ENCODE measurements around the gene TEAD4.

The TEAD4 gene

DNA sequence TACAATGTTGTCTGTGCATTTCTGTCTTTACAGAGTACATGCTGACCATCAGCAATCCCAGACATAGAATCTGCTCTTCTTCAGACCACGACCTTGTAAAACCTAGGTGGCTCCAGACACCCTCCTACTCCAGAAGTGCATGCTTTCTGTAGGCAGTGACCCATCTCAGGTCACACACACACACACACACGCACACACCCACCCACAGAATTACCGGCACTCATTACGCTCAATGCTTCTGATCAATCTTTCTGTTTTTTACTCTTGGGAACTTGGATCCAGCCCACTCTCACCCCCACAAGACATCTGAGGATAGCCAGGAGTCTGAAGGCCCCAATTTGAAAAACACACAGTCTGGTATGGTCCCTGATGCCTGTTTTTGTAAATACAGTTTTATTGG, 110.5 kb downstream of the TEAD4 start:
- peaks cover 4% of the 10 kb centered on the region for H3K4me1 ChIP-seq (ENCODE audit: control insufficient read depth, insufficient read depth, low read length)
- no peaks in the 10 kb centered on the region for H3K9me3 ChIP-seq (ENCODE audit: control insufficient read depth, insufficient read depth, low read depth, low read length)
- no peak overlapping the region for H3K27ac ChIP-seq (ENCODE audit: low read depth, low read length)
- no peaks in the 10 kb centered on the region for H3K36me3 ChIP-seq (ENCODE audit: control insufficient read depth, insufficient read depth, low read length)
- H3K27me3 ChIP-seq (ENCODE audit: control insufficient read depth, insufficient read depth, low read length), result peaks cover 6% of the 10 kb centered on the region
- H3K9ac ChIP-seq (ENCODE audit: low read length), result no peak overlapping the region
- no peak overlapping the region for H3K4me3 ChIP-seq (ENCODE audit: low read depth, low read length)

DNA sequence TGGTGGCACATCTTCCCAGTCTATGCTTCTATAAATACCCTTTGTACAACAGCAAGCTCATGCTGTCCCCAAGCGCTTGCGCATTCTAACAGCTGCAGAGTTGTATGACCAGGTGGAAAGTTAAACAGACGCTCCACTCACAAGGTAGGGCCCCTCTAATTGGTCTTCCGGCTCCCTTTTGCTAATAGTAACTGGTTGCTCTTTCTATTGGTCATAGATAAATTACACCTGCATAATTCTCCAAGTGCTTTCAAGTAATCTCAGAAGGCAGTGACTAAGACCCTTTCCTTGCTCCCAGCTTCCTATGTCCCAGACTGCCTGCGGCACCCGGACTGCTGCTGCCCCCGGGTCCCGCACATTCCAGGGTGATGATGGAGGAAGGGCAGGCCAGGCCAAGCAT, 111.9 kb downstream of the TEAD4 start:
- Histone ChIP-seq H3K27ac (ENCODE audit: low read depth, low read length) (no peak overlapping the region), H3K27me3 (ENCODE audit: control insufficient read depth, insufficient read depth, low read length) (peaks cover 14% of the 10 kb centered on the region), H3K4me3 (ENCODE audit: low read depth, low read length) (no peak overlapping the region), H3K9me3 (ENCODE audit: control insufficient read depth, insufficient read depth, low read depth, low read length) (no peaks in the 10 kb centered on the region), H3K4me1 (ENCODE audit: control insufficient read depth, insufficient read depth, low read length) (peaks cover 4% of the 10 kb centered on the region; the same call in 1 of the 2 replicates), H3K9ac (ENCODE audit: low read length) (no peak overlapping the region), H3K36me3 (ENCODE audit: control insufficient read depth, insufficient read depth, low read length) (no peaks in the 10 kb centered on the region)

DNA sequence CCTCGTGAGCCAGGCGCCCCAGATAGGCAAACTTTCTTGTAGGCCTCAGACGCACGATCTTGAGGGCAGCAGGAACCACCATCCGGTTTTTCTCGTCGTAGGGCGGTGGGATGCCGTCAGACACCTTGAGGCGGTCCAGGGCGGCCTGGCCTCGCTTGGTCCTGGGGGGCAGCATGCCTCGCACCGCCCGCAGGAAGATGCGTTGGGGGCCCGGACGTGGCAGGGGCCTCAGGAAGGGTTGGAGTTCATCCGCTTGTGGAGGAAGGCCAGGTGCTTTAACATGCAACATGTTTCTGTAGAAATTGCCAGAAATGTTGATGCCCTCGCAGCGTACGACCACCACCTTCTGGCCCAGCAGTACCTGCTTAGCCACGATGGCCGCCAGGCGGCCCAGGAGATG, 112.5 kb downstream of the TEAD4 start:
- Histone ChIP-seq H3K9ac (ENCODE audit: low read length) (no peak overlapping the region), H3K27ac (ENCODE audit: low read depth, low read length) (no peak overlapping the region), H3K4me3 (ENCODE audit: low read depth, low read length) (no peak overlapping the region), H3K9me3 (ENCODE audit: control insufficient read depth, insufficient read depth, low read depth, low read length) (no peaks in the 10 kb centered on the region), H3K36me3 (ENCODE audit: control insufficient read depth, insufficient read depth, low read length) (no peaks in the 10 kb centered on the region), H3K4me1 (ENCODE audit: control insufficient read depth, insufficient read depth, low read length) (peaks cover 8% of the 10 kb centered on the region; the same call in 1 of the 2 replicates), H3K27me3 (ENCODE audit: control insufficient read depth, insufficient read depth, low read length) (peaks cover 17% of the 10 kb centered on the region)

DNA sequence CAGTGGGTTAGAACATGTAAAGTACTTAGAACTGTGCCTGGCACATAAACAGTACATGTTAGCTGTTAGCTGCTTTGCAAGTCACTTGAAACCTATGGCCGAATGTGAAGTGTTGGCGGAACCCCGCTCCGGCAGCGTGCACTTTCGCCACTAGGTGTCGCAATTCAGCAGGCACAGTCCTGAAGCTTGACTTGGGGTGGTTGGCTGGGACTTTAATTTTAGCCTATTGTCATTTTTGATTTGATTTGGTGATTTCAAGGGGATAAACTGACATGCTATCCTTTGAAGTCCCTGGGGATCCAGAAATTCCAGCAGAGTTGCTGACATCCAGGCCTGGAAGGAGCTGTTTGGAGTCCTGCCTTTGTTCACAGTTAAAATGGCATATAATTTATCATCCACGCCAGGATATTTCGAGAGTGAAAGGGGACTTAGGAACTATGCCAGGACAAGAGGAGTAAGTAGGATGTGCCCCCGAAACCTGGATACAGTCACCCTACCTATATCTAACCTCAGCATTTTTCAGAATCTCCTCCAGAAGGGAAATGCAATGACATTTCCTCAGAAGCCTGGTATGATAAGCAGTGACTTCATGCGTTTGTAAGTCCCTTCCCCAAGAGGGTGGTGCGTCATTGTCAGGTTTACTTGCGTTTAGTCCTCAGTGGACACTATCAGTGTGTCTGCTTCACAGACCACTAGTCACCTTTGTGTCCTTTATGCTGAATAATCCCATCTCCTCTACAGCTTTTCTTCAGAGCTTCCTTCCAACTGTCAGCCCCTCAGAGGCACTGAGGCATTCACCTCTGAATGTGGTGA, 114.4 kb downstream of the TEAD4 start:
- Histone ChIP-seq H3K27ac (ENCODE audit: low read depth, low read length) (no peak overlapping the region), H3K4me3 (ENCODE audit: low read depth, low read length) (no peak overlapping the region)

DNA sequence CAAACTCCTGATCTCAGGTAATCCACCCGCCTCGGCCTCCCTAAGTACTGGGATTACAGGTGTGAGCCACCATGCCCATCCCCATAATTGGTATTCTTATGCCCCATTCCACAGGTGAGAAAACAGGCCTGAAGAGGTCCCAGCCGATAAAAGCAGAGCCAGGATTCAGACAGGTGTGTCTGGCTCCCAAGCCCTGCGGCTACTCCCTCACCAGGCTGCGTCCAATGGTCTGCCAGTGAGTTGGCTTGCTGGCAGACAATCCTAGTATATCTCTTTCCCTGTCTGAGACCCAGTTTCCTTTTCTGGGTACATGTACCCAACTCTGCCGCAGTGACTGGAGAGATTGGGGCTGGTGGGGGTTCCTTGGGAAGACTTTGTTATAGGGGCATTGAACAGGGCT, 116.1 kb downstream of the TEAD4 start:
- Histone ChIP-seq H3K27me3 (ENCODE audit: control insufficient read depth, insufficient read depth, low read length) (peaks cover 16% of the 10 kb centered on the region), H3K27ac (ENCODE audit: low read depth, low read length) (no peak overlapping the region), H3K9me3 (ENCODE audit: control insufficient read depth, insufficient read depth, low read depth, low read length) (no peaks in the 10 kb centered on the region), H3K4me3 (ENCODE audit: low read depth, low read length) (no peak overlapping the region), H3K36me3 (ENCODE audit: control insufficient read depth, insufficient read depth, low read length) (no peaks in the 10 kb centered on the region), H3K9ac (ENCODE audit: low read length) (no peak overlapping the region), H3K4me1 (ENCODE audit: control insufficient read depth, insufficient read depth, low read length) (peaks cover 18% of the 10 kb centered on the region)

More for the DNA sequence above, 114.4 kb downstream of the TEAD4 start:
- H3K4me1 ChIP-seq (ENCODE audit: control insufficient read depth, insufficient read depth, low read length), result peaks cover 18% of the 10 kb centered on the region
- H3K9ac ChIP-seq (ENCODE audit: low read length), result no peak overlapping the region
- H3K36me3 ChIP-seq (ENCODE audit: control insufficient read depth, insufficient read depth, low read length), result no peaks in the 10 kb centered on the region
- H3K9me3 ChIP-seq (ENCODE audit: control insufficient read depth, insufficient read depth, low read depth, low read length), result no peaks in the 10 kb centered on the region
- peaks cover 16% of the 10 kb centered on the region for H3K27me3 ChIP-seq (ENCODE audit: control insufficient read depth, insufficient read depth, low read length)

DNA sequence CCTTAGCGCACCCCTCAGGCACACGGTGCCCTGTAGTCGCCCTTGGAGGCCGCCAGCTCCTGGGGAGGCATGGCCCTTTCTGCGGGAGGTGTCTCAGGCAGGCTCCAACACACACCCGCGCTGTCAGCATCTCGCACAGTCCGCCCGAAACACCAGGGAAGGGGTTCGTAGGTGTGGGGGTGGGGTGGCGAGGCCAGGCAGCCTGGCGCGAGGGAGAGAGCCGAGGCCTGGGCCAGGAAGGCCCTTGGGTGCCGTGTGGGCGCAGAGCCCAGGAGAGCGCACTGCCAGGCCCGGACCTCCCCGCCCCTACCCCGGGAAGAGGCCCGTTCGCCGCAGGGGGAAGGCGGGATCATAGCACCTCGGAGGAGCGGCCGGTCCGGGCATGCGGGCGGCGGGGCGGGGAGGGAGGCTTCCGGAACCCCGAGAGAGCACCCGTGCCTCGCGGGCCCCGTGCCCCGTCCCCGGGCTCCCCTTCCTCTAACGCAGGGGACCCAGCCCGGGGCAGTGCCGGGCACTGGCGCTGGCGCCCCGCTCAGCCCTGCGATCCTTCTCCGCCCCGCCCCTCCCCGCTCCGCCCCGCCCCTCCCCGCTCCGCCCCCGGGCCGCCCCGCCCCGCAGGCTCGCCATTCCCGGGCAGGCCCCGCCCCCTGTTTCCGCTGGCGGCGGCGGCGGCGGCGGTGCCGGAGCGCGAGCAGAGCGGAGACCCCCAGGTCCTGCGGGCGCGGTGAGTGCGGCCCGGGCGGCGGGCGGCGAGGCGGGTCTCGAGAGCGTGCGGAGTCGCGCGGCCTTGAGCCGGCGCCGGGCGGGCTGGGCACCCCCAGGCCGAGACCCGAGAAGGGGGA, 117.8 kb downstream of the TEAD4 start, which contains the start of gene TSPAN9:
Gene TSPAN9, plus strand, starts transcription at position 650 of the 842 bp plus-strand sequence. CDS start 123,815 bp downstream, outside the sequence.
- peaks cover 16% of the 10 kb centered on the region for H3K27me3 ChIP-seq (ENCODE audit: control insufficient read depth, insufficient read depth, low read length)
- peak within 1 kb of the TSS; percentile 46 for H3K9ac ChIP-seq (ENCODE audit: low read length)
- peak within 1 kb of the TSS; percentile 71 for H3K4me3 ChIP-seq (ENCODE audit: low read depth, low read length)
- no peak within 1 kb of the TSS for H3K27ac ChIP-seq (ENCODE audit: low read depth, low read length)
- H3K36me3 ChIP-seq (ENCODE audit: control insufficient read depth, insufficient read depth, low read length), result no peaks in the 10 kb centered on the region
- peaks cover 18% of the 10 kb centered on the region for H3K4me1 ChIP-seq (ENCODE audit: control insufficient read depth, insufficient read depth, low read length)
- H3K9me3 ChIP-seq (ENCODE audit: control insufficient read depth, insufficient read depth, low read depth, low read length), result no peaks in the 10 kb centered on the region

DNA sequence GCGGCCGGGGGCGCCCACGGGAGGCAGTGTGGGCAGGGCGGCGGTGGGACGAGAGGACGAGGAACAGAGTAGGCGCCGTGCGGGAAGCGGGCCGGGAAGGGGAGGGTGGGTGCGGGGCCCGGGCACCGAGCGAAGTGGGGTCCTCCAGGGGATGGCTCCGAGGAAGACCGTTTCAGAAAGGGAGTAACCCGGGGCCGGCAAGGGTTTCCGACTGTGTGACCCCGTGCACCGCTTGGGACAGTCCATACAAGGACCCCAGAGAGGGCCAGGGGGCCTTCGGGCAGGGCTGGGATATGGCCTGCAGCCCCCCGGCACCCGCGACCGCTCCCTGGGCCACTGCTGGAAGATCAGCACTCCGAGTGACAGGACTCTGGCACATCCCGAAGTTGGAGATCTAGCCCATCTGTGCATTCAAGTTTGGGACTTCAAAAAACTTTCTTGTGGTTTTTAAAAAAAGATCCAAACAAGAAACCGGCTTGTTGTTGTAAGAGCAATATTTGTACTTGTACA, 118.4 kb downstream of the TEAD4 start:
- Histone ChIP-seq H3K4me1 (ENCODE audit: control insufficient read depth, insufficient read depth, low read length) (peaks cover 18% of the 10 kb centered on the region), H3K9ac (ENCODE audit: low read length) (peak overlapping the region; percentile 46), H3K27me3 (ENCODE audit: control insufficient read depth, insufficient read depth, low read length) (peaks cover 16% of the 10 kb centered on the region), H3K9me3 (ENCODE audit: control insufficient read depth, insufficient read depth, low read depth, low read length) (0 out of 2 replicates have a peak, but pooled peaks cover 3% of the 10 kb centered on the region), H3K4me3 (ENCODE audit: low read depth, low read length) (peak overlapping the region; percentile 67), H3K36me3 (ENCODE audit: control insufficient read depth, insufficient read depth, low read length) (no peaks in the 10 kb centered on the region), H3K27ac (ENCODE audit: low read depth, low read length) (no peak overlapping the region)

DNA sequence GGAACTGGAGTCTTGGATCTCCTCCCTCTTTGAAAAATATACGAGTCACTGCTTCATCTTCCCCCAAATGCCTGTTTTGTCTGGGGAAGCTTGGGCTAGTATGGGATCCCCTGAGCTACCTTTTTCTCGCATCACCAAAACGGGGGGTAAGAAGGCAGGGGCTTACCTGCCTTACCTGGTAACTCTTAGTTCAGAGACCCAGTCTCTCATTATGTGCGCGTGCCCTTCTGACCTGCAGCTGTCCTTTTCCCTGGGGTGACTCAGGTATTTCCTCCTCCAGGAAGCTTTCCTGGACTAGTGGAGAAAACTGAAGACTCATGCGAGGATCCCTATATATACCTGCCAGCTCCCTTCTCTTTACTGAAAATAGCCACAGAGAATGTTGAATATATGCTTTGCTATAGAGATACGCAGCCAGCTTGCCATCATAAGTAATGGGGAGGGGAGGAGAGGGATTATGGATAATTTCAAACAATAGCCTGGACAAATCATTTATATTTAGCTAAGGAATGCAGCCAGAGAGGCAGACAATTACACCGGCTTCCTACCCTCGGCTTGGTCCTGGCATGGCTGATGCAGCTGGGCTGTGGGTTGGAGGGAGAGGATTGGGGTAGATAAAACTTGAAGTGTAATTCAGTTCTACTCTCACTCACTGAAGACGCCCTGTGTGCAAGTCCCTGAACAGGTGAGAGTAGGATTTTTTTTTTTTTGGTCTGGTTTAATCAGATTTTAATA, 119.1 kb downstream of the TEAD4 start:
- Histone ChIP-seq H3K4me3 (ENCODE audit: low read depth, low read length) (peak overlapping the region; percentile 67), H3K27ac (ENCODE audit: low read depth, low read length) (no peak overlapping the region), H3K9ac (ENCODE audit: low read length) (peak overlapping the region; percentile 46), H3K27me3 (ENCODE audit: control insufficient read depth, insufficient read depth, low read length) (peaks cover 16% of the 10 kb centered on the region), H3K36me3 (ENCODE audit: control insufficient read depth, insufficient read depth, low read length) (no peaks in the 10 kb centered on the region), H3K9me3 (ENCODE audit: control insufficient read depth, insufficient read depth, low read depth, low read length) (0 out of 2 replicates have a peak, but pooled peaks cover 5% of the 10 kb centered on the region), H3K4me1 (ENCODE audit: control insufficient read depth, insufficient read depth, low read length) (peaks cover 18% of the 10 kb centered on the region)

DNA sequence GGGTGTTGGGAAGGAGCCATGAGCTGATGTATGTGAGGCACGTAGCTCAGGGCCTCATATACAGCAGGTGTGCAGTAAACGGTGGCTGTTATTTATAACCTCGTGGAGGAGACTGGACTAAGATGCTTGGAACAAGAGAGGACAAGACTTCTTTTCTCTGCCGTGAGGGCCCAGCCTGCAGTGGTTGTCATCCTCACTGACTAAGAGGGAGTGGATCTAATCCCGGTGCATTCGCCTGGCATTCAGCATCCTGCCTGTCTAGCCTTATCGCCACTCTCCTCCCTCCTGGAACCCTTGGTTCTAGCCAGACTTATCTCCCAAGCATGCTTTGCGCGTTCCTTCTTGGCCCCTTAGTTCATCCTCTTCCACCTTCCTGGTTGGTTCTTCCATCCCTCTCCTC, 121.9 kb downstream of the TEAD4 start:
- Histone ChIP-seq H3K4me3 (ENCODE audit: low read depth, low read length) (no peak overlapping the region), H3K27me3 (ENCODE audit: control insufficient read depth, insufficient read depth, low read length) (peaks cover 9% of the 10 kb centered on the region; the same call in 1 of the 2 replicates), H3K9me3 (ENCODE audit: control insufficient read depth, insufficient read depth, low read depth, low read length) (0 out of 2 replicates have a peak, but pooled peaks cover 5% of the 10 kb centered on the region), H3K27ac (ENCODE audit: low read depth, low read length) (no peak overlapping the region), H3K9ac (ENCODE audit: low read length) (no peak overlapping the region), H3K36me3 (ENCODE audit: control insufficient read depth, insufficient read depth, low read length) (no peaks in the 10 kb centered on the region), H3K4me1 (ENCODE audit: control insufficient read depth, insufficient read depth, low read length) (peaks cover 41% of the 10 kb centered on the region)

DNA sequence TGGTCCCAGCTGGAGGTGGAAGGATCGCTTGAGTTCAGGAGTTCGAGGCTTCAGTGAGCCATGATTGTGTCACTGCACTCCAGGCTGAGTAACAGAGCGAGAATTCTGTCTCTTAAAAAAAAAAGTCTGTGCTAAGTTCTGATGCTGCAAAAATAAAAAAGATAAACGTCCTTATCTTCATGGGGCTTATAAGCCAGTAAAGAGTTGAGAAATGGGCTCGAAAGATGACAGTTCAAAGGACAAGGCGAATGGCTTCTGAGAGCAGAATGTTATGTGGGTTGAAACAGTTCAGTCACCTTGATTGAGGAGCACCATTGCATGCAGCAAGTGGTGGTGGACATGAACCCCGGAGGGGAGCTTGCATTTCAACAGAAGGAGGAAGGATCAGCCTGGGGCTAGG, 122.7 kb downstream of the TEAD4 start:
- H3K27me3 ChIP-seq (ENCODE audit: control insufficient read depth, insufficient read depth, low read length), result peaks cover 6% of the 10 kb centered on the region; the same call in 1 of the 2 replicates
- no peak overlapping the region for H3K4me3 ChIP-seq (ENCODE audit: low read depth, low read length)
- no peak overlapping the region for H3K27ac ChIP-seq (ENCODE audit: low read depth, low read length)
- peaks cover 38% of the 10 kb centered on the region for H3K4me1 ChIP-seq (ENCODE audit: control insufficient read depth, insufficient read depth, low read length)
- H3K9ac ChIP-seq (ENCODE audit: low read length), result no peak overlapping the region
- no peaks in the 10 kb centered on the region for H3K36me3 ChIP-seq (ENCODE audit: control insufficient read depth, insufficient read depth, low read length)
- 0 out of 2 replicates have a peak, but pooled peaks cover 5% of the 10 kb centered on the region for H3K9me3 ChIP-seq (ENCODE audit: control insufficient read depth, insufficient read depth, low read depth, low read length)

Measured in HUES6 (cell line).